ENCODE measurements around the gene HRH1. TPM values are rescaled to one million over a fixed set of nuclear protein-coding genes. Genes with fewer than 3 reads are reported as not detected.

The HRH1 gene
- total and polyA plus RNA-seq, 10 of the 15 experiments (the other 5 are each of a cell fraction or from before 2014, with no cell fraction given): not detected

DNA sequence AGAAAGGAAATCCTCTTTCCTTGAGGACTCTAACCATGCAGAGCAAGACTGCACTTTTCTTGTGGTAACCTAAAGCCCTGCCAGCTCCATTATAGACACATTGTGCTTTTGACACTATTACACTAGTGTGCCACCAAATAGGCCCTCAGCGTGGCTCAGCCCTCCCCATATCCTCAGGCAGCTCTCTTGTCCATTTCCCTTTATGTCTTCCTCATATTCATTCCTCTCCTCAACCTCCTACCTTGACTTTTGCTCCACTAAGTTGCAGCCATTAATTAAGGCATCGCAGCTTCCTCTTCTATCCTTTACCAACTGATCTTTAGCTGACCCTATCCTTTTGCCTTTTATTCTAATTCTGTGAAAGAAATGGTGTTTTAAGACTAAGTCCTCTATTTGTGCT, 121.6 kb downstream of the HRH1 start:
- no peak overlapping the region for H3K4me3 ChIP-seq
- CTCF ChIA-PET: interaction anchor here (1.3 kb wide), 1 partner anchor 14 kb away, joined by 4 read pairs; no protein-coding TSS in a partner anchor
- FAIRE-seq: no peak
- no peak overlapping the region for H2AFZ ChIP-seq (ENCODE audit: control insufficient read depth, low read depth, low read length)
- 92% methylated on average over 1 of the region's 2 CpGs for WGBS (ENCODE audit: insufficient coverage, insufficient replicate concordance, low lambda C conversion rate, missing lambda C conversion rate)
- H3K27me3 ChIP-seq (replicated peaks in 1 of 2; ENCODE audit: control insufficient read depth in 2 of 2, insufficient read depth in 2 of 2, low read length in 1 of 2): no peaks in the 10 kb centered on the region
- SMC1A ChIA-PET (ENCODE audit: uncharacterized antibody, unreplicated experiment): interaction anchor here (0.9 to 1.1 kb wide), 2 partner anchors 12 to 59 kb away, joined by 3 read pairs; no protein-coding TSS in a partner anchor
- no peak overlapping the region for H3K9ac ChIP-seq (ENCODE audit: control insufficient read depth, insufficient read depth, low read length)
- H3K36me3 ChIP-seq (ENCODE audit: control insufficient read depth in 2 of 2, insufficient read depth in 2 of 2, low read length in 1 of 2): peaks cover 0 to 8% of the 10 kb centered on the region in 2 experiments; a peak in 2 of 4 replicates
- no peaks in the 10 kb centered on the region for H4K20me1 ChIP-seq (ENCODE audit: control insufficient read depth, insufficient read depth)
- TF ChIP-seq BRCA1 (IDR thresholded peaks at IDR 0.05; ENCODE audit: low read depth, low read length) (no peak), RUNX3 (IDR thresholded peaks at IDR 0.05; ENCODE audit: low read length) (no peak), JUND (IDR thresholded peaks at IDR 0.05; ENCODE audit: low read depth, low read length) (no peak), SKIL (IDR thresholded peaks at IDR 0.05; ENCODE audit: low read depth, poor library complexity, severe bottlenecking) (no peak), NBN (IDR thresholded peaks at IDR 0.05) (no peak), MEF2B (IDR thresholded peaks at IDR 0.05; ENCODE audit: partially characterized antibody, poor library complexity, severe bottlenecking) (no peak), HDGF (IDR thresholded peaks at IDR 0.05) (no peak), ELK1 (IDR thresholded peaks at IDR 0.05; ENCODE audit: low read depth, low read length) (no peak), SMC3 (IDR thresholded peaks at IDR 0.05; ENCODE audit: borderline replicate concordance, low read length) (no peak), JUNB (IDR thresholded peaks at IDR 0.05) (no peak), GATAD2B (conservative IDR thresholded peaks at IDR 0.05; ENCODE audit: low read depth) (no peak), RFX5 (IDR thresholded peaks at IDR 0.05; ENCODE audit: low read depth, low read length) (no peak), EED (IDR thresholded peaks at IDR 0.05; ENCODE audit: low read depth) (no peak), WRNIP1 (IDR thresholded peaks at IDR 0.05; ENCODE audit: borderline replicate concordance, low read depth, low read length) (no peak), USF1 (IDR thresholded peaks at IDR 0.05; ENCODE audit: borderline replicate concordance, extremely low read length, insufficient read depth, low read depth, low read length) (no peak), TCF12 (IDR thresholded peaks at IDR 0.05; ENCODE audit: low read depth, low read length) (no peak), CTCF (IDR thresholded peaks at IDR 0.05 in 2 of 3, conservative IDR thresholded peaks at IDR 0.05 in 1 of 3; ENCODE audit: control insufficient read depth in 2 of 3, extremely low read depth in 1 of 3, insufficient read depth in 1 of 3, low read depth in 3 of 3, low read length in 3 of 3) (no peak)
- TF ChIP-seq, protein P1, sequence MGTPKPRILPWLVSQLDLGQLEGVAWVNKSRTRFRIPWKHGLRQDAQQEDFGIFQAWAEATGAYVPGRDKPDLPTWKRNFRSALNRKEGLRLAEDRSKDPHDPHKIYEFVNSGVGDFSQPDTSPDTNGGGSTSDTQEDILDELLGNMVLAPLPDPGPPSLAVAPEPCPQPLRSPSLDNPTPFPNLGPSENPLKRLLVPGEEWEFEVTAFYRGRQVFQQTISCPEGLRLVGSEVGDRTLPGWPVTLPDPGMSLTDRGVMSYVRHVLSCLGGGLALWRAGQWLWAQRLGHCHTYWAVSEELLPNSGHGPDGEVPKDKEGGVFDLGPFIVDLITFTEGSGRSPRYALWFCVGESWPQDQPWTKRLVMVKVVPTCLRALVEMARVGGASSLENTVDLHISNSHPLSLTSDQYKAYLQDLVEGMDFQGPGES (IDR thresholded peaks at IDR 0.05): no peak
- peaks cover 31% of the 10 kb centered on the region for H3K79me2 ChIP-seq (ENCODE audit: control insufficient read depth, insufficient read depth, low read length)
- H3K27ac ChIP-seq (ENCODE audit: control insufficient read depth, insufficient read depth): no peak overlapping the region
- H3K4me1 ChIP-seq (ENCODE audit: control insufficient read depth, insufficient read depth, low read length): peaks cover 7% of the 10 kb centered on the region
- in situ Hi-C loops (cut with MboI): no loop called here
- RAD21 ChIA-PET (ENCODE audit: unreplicated experiment): no interaction called here
- H3K9me3 ChIP-seq (replicated peaks; ENCODE audit: control insufficient read depth, insufficient read depth, low read length): peaks cover 2% of the 10 kb centered on the region; the same call in 1 of the 3 replicates
- no TSS peak for BruUV-seq (replicated peaks)
- intact Hi-C loops (cut with micrococcal nuclease; ENCODE audit: unreplicated experiment): no loop called here
- no peak overlapping the region for H3K4me2 ChIP-seq (ENCODE audit: control insufficient read depth, insufficient read depth)
- DNase-seq (ENCODE audit: low read depth, low spot score): no peak
- no peak for ATAC-seq
- POLR2A ChIA-PET: interaction anchor here (3.2 kb wide), 1 partner anchor 12 kb away, joined by 16 read pairs; no protein-coding TSS in a partner anchor
